ENCODE results near the gene UBAC2. TPM values are rescaled to one million over a fixed set of nuclear protein-coding genes. Genes with fewer than 3 reads are reported as not detected.
A peak's percentile ranks its signal among the peaks of the same experiment; 100 is the strongest.

UBAC2 gene
- total and polyA plus RNA-seq, 2 of the 4 experiments (the other 2 are of a cell fraction), result 20.8 to 36.3 TPM

DNA sequence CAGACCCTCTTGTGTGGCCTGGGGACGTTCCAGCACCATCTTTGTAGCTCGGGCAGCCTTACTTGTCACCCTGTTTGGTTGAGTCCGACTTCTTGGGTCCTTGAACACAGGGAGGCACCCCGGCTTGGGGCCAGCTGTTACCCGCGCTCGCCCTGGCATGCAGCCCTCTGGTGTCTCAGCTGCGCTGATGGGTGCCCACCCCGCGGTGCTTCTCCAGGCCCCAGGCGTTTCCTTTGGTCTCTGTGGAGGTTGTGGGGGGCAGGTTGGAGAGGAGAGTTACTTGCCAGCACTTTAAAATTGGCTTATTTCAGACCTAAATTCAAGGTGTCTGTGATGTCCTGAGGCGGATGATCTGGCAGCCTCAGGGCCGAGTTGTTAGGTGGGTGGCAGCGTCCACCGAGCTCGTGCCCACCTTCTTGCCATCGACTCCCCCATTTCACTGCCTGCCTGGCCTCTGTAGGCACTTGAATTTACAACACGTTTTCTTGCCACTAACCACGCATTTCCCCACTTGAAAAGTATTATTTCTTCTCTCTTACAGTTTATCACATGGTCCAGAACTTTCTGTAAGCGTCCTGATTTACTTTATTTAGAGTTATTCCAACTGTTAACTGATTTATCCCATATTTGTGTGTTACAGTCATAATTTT lies 16.9 kb downstream of the UBAC2 start:
- Histone ChIP-seq H3K27ac (ENCODE audit: insufficient read depth, low read length) (no peak overlapping the region), H3K56ac (ENCODE audit: extremely low read depth, insufficient read depth, low read length) (no peak overlapping the region), H2BK120ac (ENCODE audit: low read depth, low read length) (no peak overlapping the region), H2BK5ac (ENCODE audit: low read depth, low read length, poor library complexity, severe bottlenecking) (no peak overlapping the region), H3K36me3 (ENCODE audit: control insufficient read depth, insufficient read depth, low read length) (peaks cover 3% of the 10 kb centered on the region; the same call in 1 of the 2 replicates), H3K9me1 (ENCODE audit: insufficient read depth, low read length) (peaks cover 11% of the 10 kb centered on the region; the same call in 1 of the 2 replicates), H3K4me2 (ENCODE audit: low read depth, low read length) (no peak overlapping the region), H2BK20ac (ENCODE audit: low read depth, low read length) (no peak overlapping the region), H4K20me1 (ENCODE audit: insufficient read depth, low read length) (peaks cover 57% of the 10 kb centered on the region), H3K14ac (replicated peaks; ENCODE audit: low read depth, low read length) (no peak overlapping the region), H4K8ac (ENCODE audit: low read depth in 2 of 2, low read length in 2 of 2) (no peak overlapping the region), H2BK15ac (ENCODE audit: low read depth, low read length) (no peak overlapping the region), H3K9me3 (ENCODE audit: control insufficient read depth, insufficient read depth, low read length) (no peaks in the 10 kb centered on the region), H3K4ac (ENCODE audit: low read depth, low read length) (no peak overlapping the region), H3K9ac (ENCODE audit: low read depth, low read length) (no peak overlapping the region), H3K4me1 (ENCODE audit: control insufficient read depth, insufficient read depth, low read length) (peaks cover 6% of the 10 kb centered on the region; the same call in 1 of the 2 replicates), H3K23ac (ENCODE audit: low read depth, low read length) (no peak overlapping the region), H2AK9ac (replicated peaks; ENCODE audit: low read depth, low read length, poor library complexity) (peak overlapping the region; percentile 83), H3K18ac (ENCODE audit: low read depth, low read length) (no peak overlapping the region), H3K4me3 (ENCODE audit: insufficient read depth, low read depth, low read length) (no peak overlapping the region), H4K91ac (ENCODE audit: insufficient read depth, low read depth, low read length) (no peak overlapping the region), H2AK5ac (ENCODE audit: low read depth, low read length) (no peak overlapping the region), H3K79me1 (ENCODE audit: low read depth in 1 of 2, low read length in 2 of 2) (peaks cover 42 to 69% of the 10 kb centered on the region in 2 experiments), H3K27me3 (ENCODE audit: control insufficient read depth, insufficient read depth, low read length) (no peaks in the 10 kb centered on the region), H2AFZ (replicated peaks; ENCODE audit: low read length, poor library complexity) (no peak overlapping the region), H4K5ac (ENCODE audit: low read depth, low read length) (no peak overlapping the region)
- ATAC-seq (ENCODE audit: low read depth), result no peak
- no peak for DNase-seq
- ChIA-PET POLR2A (ENCODE audit: unreplicated experiment) (no interaction called here), CTCF (interaction anchor here (0.9 kb wide), 1 partner anchor 42 kb away, joined by 4 read pairs; no protein-coding TSS in a partner anchor)
- in situ Hi-C loops (cut with MboI; ENCODE audit: low sequenced_read_pairs), result no loop called here
- dilution Hi-C loops (cut with HindIII; ENCODE audit: low sequenced_read_pairs, unreplicated experiment), result no loop called here
- intact Hi-C loops (cut with micrococcal nuclease), result loop anchor here (1.0 kb wide), 1 partner anchor 41 kb away; the partner anchor contains the start of gene GPR18
- TF ChIP-seq, protein P1, sequence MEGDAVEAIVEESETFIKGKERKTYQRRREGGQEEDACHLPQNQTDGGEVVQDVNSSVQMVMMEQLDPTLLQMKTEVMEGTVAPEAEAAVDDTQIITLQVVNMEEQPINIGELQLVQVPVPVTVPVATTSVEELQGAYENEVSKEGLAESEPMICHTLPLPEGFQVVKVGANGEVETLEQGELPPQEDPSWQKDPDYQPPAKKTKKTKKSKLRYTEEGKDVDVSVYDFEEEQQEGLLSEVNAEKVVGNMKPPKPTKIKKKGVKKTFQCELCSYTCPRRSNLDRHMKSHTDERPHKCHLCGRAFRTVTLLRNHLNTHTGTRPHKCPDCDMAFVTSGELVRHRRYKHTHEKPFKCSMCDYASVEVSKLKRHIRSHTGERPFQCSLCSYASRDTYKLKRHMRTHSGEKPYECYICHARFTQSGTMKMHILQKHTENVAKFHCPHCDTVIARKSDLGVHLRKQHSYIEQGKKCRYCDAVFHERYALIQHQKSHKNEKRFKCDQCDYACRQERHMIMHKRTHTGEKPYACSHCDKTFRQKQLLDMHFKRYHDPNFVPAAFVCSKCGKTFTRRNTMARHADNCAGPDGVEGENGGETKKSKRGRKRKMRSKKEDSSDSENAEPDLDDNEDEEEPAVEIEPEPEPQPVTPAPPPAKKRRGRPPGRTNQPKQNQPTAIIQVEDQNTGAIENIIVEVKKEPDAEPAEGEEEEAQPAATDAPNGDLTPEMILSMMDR (conservative IDR thresholded peaks at IDR 0.05; ENCODE audit: low read depth, low read length), result no peak
- TF ChIP-seq CEBPB (IDR thresholded peaks at IDR 0.05; ENCODE audit: low read depth, low read length) (no peak), SMC3 (IDR thresholded peaks at IDR 0.05; ENCODE audit: low read depth, low read length) (no peak), CHD1 (IDR thresholded peaks at IDR 0.05; ENCODE audit: low read depth, low read length) (no peak), NFE2L2 (IDR thresholded peaks at IDR 0.05; ENCODE audit: low read depth, low read length) (no peak), USF2 (IDR thresholded peaks at IDR 0.05; ENCODE audit: low read depth, low read length) (no peak), BHLHE40 (IDR thresholded peaks at IDR 0.05; ENCODE audit: low read depth, low read length) (no peak), FOS (IDR thresholded peaks at IDR 0.05; ENCODE audit: low read depth, low read length) (no peak), POLR2A (IDR thresholded peaks at IDR 0.05; ENCODE audit: low read depth, low read length) (no peak), MAZ (IDR thresholded peaks at IDR 0.05; ENCODE audit: borderline replicate concordance, low read depth, low read length) (no peak), MXI1 (IDR thresholded peaks at IDR 0.05; ENCODE audit: borderline replicate concordance, low read depth, low read length) (no peak)
- BruUV-seq (replicated peaks), result no TSS peak
- 86% methylated on average over 4 of the region's 20 CpGs; no CpG with 5 or more reads in 1 of the 2 experiments for WGBS, 2 experiments (ENCODE audit: extremely low coverage in 2 of 2, insufficient read length in 1 of 2)

Measured in IMR-90 (cell line).